Panc1 (cell line): ENCODE measurements around the gene CORIN.

ENCODE experiments used
- TCF7L2 ChIP-seq: IDR thresholded peaks from 2 replicates; pipeline ENCODE4 v1.6.1; 2011; ENCODE audit warnings: mild to moderate bottlenecking, low read depth, low read length, inconsistent platforms
- TF ChIP-seq, protein P1 (sequence below): fragments of 450-650 bp; IDR thresholded peaks from 2 replicates; pipeline ENCODE4 v1.5.1; 2017; ENCODE audit warnings: mild to moderate bottlenecking

DNA sequence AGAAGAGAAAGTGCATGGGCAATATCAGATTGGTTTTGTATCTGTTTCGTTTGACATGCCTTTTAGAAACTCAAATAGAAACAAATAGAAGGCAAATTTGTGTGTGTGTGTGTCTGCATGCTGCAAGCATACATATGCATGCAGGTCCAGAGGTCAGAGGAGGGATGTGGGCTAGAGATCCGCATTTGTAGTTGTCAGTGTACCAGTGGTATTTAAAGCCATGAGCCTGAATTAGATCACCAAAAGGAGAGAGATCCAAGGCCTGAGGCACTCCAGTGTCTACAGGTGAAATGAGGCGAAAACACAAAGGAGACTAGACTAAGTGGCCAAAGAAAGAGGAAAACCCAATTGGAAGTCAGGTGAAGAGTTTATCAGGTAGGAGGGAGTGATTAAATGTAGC is 106.7 kb downstream of the CORIN start:
- TF ChIP-seq, protein P1, sequence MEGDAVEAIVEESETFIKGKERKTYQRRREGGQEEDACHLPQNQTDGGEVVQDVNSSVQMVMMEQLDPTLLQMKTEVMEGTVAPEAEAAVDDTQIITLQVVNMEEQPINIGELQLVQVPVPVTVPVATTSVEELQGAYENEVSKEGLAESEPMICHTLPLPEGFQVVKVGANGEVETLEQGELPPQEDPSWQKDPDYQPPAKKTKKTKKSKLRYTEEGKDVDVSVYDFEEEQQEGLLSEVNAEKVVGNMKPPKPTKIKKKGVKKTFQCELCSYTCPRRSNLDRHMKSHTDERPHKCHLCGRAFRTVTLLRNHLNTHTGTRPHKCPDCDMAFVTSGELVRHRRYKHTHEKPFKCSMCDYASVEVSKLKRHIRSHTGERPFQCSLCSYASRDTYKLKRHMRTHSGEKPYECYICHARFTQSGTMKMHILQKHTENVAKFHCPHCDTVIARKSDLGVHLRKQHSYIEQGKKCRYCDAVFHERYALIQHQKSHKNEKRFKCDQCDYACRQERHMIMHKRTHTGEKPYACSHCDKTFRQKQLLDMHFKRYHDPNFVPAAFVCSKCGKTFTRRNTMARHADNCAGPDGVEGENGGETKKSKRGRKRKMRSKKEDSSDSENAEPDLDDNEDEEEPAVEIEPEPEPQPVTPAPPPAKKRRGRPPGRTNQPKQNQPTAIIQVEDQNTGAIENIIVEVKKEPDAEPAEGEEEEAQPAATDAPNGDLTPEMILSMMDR = no peak
- no peak for TF ChIP-seq TCF7L2
